GM18519 (cell line): ENCODE measurements around the gene WDR76.
"Not testable (repeated sequence)": the region's sequence is repeated elsewhere in the genome, so short reads cannot be mapped to it uniquely, and the experiment has no call there.

Experiments used
- ATAC-seq: cut with Tn5 transposase; IDR thresholded peaks from one replicate; pipeline ENCODE4 v1.9.1; 2021; ENCODE audit warnings: mild to moderate bottlenecking, moderate library complexity; ENCODE audit not compliant: unreplicated experiment, low FRiP score

WDR76 gene

GRCh38 chr15:43815064-43815463, 11.7 kb upstream of the WDR76 start:
- ATAC-seq, result not testable (repeated sequence)

DNA sequence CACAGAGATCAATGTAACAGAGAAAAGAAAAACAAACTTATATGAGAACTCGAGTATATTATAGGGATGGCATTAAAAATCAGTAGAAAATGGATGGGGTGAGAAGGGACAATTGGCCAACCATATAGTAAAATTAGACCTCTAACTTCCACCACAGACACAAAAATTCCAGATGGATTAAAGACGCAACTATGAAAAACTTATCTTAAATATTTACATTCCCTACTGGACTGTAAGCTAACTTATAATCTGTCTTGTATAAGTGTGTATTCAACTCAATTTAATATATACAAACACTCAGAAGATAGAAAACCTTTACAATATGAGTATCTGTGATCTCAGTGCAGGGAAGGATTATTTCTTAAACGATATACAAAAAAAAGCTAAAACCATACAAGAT, 5.3 kb upstream of the WDR76 start:
- ATAC-seq, result no peak

GRCh38 chr15:43824302-43825246, 2.2 kb upstream of the WDR76 start, which contains the start of gene MFAP1:
MFAP1 (minus strand) TSS chr15:43824690; CDS start chr15:43824569, 121 bp downstream.
- peak; percentile 55 for ATAC-seq

DNA sequence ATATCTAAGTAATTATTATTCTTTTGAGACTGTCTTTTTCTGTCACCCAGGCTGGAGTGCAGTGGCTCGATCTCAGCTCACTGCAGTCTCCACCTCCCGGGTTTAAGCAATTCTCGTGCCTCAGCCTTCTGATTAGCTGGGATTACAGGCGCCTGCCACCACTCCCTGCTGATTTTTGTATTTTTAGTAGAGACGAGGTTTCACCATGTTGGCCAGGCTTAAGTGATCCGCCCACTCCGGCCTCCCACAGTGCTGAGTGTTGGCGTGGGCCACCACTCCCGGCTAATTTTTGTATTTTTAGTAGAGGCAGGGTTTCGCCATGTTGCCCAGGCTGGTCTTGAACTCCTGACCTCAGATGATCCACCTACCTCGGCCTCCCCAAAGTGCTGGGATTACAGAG, 1.5 kb upstream of the WDR76 start:
- not testable (repeated sequence) for ATAC-seq

GRCh38 chr15:43826029-43826507, 734 bp upstream of the WDR76 start:
- no peak for ATAC-seq

GRCh38 chr15:43828061-43828657, 1.4 kb downstream of the WDR76 start:
- no peak for ATAC-seq

DNA sequence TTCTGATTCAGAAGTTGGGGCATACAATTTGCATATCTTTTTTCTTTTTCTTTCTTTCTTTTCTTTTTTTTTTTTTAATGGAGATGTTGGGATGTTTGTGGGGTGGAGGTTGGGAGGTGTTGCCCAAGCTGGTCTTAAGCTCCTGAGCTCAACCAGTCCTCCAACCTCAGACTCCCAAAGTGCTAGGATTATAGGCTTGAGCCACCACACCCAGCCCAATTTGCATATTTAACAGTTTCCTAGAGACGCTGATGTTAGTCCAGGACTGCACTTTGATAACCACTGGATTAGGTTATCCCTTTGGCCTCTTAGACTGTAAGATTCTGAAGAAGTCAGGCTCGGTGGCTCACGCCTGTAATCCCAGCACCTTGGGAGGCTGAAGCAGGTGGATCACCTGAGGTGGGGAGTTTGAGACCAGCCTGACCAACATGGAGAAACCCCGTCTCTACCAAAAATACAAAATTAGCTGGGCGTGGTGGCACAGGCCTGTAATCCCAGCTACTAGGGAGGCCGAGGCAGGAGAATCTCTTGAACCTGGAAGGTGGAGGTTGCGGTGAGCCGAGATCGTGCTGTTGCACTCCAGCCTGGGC, 3.2 kb downstream of the WDR76 start:
- not testable (repeated sequence) for ATAC-seq

- not testable (repeated sequence) for ATAC-seq
Observed at GRCh38 chr15:43830691-43831275, 4.0 kb downstream of the WDR76 start.

DNA sequence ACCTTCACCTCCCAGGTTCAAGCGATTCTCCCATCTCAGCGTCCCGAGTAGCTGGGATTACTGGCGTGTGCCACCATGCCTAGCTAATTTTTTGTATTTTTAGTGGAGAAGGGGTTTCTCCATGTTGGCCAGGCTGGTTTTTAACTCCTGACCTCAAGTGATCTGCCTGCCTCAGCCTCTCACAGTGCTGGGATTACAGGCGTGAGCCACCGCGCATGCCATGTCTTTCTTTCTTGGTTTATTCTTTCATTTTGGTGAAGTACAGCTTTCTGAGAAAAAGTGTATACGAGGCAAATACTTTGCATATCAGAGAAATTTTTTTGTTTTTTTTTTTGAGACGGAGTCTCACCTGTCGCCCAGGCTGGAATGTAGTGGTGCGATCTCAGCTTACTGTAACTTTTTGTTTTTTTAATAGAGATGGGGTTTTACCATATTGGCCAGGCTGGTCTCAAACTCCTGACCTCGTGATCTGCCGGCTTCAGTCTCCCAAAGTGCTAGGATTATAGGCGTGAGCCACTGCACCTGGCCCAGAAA, 4.8 kb downstream of the WDR76 start:
- ATAC-seq, result not testable (repeated sequence)

GRCh38 chr15:43832485-43832884, 5.7 kb downstream of the WDR76 start:
- ATAC-seq, result not testable (repeated sequence)

DNA sequence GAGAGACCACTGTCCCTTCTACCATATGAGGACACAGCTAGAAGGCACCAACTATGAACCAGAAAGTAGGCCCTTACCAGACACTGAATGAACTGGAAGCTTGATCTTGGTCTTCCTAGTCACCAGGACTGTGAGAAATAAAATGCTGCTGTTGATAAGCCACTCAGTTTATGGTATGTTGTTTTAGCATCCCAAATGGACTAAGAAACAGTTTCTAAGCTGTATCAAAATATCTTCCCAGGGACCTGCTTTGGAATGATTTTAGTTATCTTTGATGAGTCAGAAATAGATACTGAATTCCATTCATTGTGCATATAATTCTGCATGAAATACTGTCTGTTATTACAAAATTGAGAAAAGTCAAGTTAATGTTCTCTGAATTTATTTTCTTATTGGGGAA, 18.6 kb downstream of the WDR76 start:
- no peak for ATAC-seq

GRCh38 chr15:43851251-43851650, 24.4 kb downstream of the WDR76 start:
- no peak for ATAC-seq

GRCh38 chr15:43852607-43853006, 25.8 kb downstream of the WDR76 start:
- ATAC-seq, result no peak

DNA sequence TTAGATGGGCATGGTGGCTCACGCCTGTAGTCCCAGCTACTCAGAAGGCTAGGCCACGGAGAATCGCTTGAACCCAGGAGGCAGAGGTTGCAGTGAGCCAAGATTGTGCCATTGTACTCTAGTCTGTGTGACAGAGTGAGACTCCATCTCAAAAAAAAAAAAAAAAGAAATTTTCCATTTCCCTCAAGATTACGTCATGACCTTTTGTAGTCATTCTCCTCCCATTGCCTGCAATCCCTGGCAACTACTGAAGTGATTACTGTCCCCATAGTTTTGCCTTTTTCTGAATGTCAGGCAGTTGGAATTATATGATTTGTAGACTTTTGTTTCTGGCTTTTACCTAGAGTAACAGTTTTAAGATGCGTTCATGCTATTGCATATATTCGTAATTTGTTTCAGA, 28.0 kb downstream of the WDR76 start:
- no peak for ATAC-seq

- no peak for ATAC-seq
Observed at GRCh38 chr15:43859546-43859945, 32.7 kb downstream of the WDR76 start.

DNA sequence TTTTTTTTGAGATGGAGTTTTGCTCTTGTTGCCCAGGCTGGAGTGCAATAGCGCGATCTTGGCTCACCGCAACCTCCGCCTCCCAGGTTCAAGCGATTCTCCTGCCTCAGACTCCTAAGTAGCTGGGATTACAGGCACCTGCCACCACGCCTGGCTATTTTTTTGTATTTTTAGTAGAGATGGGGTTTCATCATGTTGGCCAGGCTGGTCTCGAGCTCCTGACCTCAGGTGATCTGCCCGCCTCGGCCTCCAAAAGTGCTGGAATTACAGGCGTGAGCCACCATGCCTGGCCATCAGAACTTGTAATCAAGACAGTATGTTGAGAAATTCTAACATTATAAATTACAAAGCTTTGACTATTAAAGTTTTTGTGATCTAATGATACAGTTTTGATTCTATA, 39.8 kb downstream of the WDR76 start:
- not testable (repeated sequence) for ATAC-seq

DNA sequence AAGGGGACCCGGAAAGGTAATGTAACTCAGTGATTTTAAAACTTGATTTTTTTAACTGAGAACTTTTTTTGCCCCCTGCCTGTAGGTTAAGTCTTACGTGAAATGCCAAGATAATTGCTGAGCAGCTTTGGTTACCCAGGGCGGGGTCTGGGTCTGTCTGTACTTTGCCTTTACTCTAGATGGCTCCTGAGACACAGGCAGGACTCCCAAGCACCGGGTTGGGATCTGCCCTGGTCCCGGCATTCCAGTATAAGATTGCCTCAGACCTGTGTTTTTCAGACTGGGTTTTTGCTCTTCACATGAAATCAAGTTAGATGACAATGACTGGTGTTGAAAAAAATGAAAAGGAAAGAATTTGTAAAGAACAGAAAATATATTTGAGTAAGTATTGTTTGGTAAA, 40.3 kb downstream of the WDR76 start:
- ATAC-seq, result no peak

DNA sequence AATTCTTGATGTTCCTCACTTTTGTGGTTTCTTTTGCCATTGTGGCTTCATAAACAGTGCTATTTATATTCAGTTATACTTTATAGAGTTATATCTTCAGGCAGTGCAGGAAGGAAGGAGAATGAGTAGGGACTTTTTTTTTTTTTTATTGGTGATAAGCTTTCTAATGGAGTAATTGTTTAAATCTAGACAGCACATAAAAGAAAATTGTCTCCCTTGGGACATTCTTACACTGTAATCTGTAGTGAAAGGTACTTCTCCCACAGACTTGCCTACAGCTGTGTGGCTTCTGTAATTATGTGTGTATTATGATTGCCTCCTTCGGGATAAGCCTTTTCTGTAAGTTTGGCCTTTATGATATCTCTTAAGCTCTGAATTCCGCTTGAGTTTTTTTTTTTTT, 41.6 kb downstream of the WDR76 start:
- ATAC-seq, result no peak

- no peak for ATAC-seq
Observed at GRCh38 chr15:43871835-43872234, 45.0 kb downstream of the WDR76 start.

- no peak for ATAC-seq
Observed at GRCh38 chr15:43872416-43873020, 45.7 kb downstream of the WDR76 start.
